ENCODE results near the gene SUN5.

The SUN5 gene

DNA sequence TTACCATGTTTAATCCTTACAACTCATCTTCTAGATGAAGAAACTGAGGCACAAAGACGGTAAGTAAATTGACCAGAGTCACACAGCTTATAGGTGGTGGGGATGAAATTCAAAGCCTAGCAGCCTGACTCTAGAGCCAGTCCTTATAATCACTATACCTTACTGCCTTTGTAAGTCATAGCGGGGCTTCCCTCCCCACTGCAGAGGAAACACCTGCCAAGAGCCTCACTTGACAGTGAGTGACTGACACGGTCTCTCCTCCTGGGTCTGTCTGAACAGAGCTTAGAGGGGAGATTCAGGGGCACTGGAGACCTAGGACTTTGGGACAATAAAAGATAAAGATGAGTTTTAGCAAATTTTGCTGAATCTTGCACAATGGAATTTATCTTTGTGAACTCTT, 12.8 kb downstream of the SUN5 start:
- DNase-seq = no peak

DNA sequence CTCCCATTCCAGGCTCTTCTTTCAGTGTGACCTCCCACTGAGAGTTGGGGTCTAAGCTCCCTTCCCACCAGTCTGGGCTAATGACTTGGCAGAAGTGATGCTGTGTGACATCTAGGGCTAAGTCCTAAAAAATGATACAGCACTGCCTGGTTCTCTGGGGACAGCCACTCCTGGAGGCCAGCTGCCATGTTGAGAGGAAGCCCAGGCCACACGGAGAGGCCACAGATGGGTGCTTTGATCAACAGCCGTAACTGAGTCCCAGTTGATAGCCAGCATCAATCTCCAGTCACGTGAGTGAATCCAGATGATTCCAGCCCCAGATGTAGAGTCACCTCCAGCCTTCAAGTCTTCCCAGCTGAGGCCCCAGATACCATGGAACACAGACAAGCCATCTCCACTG, 13.8 kb downstream of the SUN5 start:
- no peak for DNase-seq

DNA sequence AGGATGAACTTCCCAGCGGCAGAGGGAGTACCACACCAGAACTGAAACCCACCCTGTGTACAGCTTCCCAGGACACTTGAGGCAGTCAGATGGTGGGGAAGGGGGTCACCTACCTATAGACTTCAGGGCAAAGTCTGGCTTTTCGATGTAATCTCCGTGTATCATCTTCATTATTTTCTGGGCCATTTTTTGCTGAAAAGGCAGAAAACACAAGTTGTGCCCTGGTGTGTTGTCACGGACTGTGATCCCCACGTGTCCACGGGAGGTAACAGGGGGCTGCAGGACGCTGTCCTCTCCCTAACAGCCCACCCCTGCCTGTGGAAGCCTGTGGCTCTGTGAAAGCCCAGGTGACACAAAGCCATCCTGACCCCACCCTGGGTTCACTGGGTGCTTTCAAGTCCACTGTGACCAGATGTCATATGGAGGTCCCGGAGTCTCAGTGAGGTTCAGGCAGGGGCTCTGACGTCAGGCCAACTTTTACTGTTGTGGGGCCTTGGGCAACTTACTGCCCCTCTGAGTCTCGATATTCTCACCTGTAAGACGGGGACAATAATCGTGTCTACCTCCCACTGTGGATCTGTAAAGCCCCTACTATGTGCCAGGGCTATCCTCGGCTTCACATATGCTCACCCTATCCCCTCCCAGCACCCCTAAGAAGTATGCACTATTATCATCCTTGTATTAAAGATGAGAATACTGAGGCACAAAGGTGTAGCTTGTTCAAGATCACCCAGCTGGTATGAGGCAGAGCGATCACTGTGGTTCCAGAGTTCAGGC, 14.5 kb downstream of the SUN5 start:
- no peak for DNase-seq

DNA sequence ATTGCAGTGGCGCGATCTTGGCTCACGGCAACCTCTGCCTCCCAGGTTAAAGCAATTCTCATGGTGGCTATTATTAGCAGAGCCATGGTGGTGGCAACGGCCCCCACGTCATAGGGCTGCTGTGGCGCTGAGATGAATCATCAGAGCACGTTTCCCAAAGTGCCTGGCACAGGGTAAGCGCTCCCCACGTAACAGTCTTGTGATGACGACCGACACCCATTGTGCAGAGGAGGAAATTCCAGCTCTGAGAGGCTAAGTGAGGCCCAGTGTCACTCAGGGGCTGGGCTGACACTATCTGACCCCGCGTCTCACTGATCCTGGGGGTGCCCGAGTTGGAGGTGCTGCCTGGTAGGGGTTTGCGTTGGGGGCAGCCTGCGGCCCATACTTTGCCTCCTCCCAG, 16.2 kb downstream of the SUN5 start:
- no peak for DNase-seq

- DNase-seq = no peak
Observed at GRCh38 chr20:32987044-32987825, 17.0 kb downstream of the SUN5 start.

DNA sequence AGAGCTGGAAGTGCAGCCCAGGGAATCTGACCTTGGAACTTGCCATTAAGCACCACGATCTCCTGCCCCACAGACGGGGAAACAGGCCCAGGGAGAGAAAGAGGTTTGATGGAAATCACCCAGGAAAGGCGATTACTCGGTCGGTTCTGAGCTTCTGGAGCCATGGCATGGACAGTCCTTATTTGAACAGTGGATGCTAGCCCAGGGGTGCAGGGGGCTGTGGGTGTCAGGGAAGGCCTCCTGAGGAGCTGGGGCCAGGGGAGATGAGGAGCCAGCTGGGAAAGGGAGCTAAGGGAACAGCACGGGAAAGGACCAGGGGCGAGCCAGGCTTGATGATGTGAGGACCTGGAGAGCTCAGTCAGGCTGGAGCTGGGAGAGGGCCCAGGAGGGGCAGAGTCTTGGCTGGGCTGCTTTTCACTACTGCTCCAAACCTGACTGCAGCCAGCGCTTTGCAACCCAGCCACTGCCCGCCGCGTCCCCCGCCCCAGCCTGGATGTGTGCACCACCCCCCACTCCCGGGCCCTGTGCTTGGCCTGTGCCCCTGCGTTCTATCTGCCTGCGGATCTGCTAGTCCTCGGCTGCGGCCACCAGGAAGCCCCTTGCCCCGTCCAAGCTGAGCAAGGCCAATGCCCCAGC, 17.8 kb downstream of the SUN5 start:
- DNase-seq = no peak

DNA sequence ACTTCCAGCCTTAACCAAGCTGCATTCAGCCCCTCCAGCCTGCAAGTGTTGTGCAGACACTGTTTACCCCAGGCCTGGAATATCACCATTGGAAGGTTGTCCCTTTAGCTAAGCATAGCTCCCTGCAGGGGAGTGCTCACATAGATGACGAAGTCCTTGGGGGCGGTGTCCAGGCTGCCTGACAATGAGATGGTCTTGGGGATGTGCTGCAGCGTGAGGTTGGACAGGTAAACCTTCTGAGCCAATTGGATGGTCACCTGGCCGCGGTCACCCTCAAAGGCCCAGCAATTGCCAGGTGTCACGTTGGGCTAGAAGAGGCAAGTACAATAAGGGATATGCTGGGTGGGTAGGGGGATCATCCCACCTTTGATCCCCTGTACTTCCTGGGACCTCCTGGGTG, 18.6 kb downstream of the SUN5 start:
- no peak for DNase-seq

DNA sequence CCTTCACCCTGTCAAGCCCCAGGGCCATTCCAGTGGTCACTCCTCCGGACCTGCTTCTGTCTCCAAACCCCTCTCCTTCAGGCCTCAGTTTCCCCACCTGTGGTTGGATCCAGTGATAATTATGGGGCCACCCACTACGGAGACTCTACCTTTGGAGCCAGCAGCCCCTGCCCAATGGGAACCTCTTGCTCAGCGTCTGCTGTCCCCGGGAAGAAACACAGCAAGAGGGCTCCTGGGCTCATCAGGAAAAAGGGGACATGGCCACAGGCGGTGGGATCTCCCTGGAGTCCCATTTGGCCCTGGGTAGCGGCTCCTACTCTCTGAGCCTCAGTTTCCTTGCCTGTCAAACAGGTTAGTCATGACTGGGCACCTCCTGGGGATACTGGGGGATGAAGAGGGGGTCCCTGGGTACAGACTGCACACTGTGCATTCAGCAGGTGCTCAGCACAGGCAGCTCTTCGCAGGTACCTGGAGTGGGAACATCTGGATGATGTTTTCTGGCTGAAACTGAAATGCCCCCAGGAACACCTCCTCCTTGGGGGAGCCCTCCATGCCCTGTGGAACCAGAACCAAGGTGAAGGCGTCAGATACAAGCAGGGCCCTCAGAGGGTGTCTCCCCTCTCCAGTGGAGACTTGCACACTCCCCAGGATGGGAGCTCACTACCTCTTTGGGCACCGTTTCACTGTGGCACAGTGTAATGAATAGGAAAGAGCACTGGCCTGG, 19.4 kb downstream of the SUN5 start:
- DNase-seq = no peak

DNA sequence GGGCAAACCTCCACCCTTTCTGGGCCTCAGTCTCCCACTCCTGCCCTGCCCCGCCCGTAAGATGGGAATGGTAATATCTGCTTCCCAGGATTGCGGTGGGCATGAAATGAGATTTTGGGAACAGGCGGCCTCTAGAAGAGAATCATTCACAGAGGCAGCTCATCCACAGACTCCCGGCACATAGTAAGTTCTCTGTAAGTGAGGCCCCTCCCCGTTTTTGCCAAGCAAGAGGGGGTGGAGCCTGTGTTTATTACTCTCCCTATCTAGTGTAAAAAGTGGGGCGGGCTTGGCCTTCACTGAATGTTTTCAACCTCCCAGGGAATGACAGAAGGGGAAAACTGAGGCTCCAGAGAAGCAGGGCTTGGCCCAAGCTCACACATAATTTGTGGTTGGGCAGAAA, 20.0 kb downstream of the SUN5 start:
- DNase-seq = no peak

DNA sequence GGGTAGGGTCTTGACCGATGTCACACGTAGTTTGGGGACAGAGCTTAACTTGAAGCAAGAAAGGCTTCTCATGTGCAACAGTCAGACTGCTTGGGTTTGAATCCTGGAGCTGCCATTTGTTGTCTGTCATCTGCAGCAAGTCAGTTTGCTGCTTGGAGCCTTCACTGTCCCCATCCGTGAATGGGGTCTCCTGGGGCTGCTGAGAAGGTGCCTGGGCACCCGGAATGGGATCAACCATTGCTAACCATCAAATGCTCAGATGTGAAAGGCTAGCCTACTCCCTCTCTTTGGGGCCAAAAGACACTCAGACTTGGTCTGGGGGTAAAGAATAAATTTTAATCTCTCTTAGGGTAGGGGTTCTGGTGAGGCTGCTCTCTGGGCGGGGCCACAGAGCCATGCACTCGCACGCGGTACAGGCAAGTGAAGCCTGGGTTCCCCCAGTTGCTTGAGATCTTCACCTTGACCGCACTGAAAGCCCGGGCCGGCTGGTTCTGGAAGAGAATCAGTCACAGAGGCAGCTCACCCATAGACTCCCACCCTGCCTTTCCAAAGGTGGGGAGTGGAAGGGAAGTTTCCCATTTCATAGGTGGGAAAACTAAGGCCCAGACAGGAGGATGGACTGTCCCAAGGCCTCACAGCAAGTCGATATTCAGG, 20.6 kb downstream of the SUN5 start:
- no peak for DNase-seq

DNA sequence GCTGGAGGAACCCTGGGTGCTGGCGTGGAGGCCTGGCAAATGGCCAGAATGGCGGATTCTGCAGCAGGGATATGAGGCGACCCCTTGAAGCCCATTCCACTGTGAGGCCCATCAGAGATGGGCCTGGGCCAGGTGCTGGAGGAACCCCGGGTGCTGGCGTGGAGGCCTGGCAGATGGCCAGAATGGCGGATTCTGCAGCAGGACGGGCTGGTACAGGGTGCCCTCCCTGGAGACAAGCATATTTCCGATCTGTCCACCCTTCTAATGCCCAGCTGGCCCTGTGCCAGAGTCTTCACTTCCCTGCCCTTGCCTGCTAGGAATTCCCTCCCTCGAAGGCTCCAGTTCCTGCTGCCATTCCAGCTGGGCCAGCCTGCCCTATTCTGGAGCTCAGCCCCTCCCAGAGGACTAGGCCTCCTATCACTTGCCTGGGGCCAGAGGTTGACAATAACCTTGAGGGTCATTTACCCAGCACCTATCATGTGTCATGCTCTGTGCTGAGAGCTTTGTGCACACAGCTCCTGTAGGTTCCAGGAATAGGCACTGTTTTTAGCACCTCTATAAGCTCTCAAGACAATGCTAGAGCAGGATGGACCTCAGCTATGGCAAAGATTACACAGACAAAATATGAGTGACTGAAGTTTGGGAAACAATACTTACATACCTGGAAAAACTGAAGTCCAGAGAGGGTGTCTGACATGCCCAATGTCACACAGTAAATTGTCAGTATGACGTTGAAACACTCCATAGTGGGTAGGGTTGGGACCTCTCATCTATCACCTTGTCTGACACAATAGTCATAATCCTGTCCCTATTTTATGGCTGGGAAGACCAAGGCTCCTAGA, 21.4 kb downstream of the SUN5 start:
- DNase-seq = no peak

GRCh38 chr20:32980990-32981389, 23.2 kb downstream of the SUN5 start:
- DNase-seq = no peak

DNA sequence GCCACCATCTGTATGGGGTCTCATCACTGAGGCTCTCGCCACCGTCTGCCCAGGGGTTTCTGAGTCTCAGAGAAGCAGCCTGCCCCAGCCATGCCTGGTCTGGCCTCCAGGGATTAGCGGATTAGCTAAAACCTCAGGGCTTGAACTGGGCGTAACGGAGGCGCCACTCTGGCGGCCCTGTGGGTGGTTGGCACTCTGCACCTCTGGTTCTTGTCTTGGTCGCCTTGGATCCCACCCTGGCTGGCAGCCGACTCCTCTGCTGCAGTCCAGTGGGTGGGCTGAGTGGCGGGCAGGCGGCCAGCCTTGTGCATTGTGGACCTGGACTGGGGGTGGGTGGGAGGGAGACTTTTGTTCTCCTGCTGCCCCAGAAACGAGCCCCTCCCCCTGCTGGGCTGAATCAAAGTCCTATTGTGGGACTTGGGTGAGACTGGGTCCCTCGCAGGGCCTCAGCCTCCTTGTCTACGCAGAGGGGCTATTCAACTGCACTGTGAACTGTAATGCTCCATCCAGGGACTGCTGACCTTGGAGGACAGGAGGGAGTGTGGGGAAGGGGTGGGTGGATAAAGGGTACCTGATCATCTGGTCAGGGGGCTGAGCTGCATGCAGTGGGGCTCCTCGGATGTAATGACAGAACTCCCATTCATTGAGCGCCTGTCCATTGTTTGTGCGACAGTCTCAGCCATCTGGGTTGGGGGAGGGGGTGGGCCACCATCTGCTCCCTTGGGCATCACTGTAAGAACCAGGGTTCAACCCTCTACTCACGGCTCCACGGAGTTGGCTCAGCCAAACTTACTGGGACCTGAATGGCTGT, 23.9 kb downstream of the SUN5 start:
- no peak for DNase-seq

- no peak for DNase-seq
Observed at GRCh38 chr20:32979201-32979998, 24.8 kb downstream of the SUN5 start.

GRCh38 chr20:32978009-32978335, 26.3 kb downstream of the SUN5 start:
- DNase-seq = no peak

DNA sequence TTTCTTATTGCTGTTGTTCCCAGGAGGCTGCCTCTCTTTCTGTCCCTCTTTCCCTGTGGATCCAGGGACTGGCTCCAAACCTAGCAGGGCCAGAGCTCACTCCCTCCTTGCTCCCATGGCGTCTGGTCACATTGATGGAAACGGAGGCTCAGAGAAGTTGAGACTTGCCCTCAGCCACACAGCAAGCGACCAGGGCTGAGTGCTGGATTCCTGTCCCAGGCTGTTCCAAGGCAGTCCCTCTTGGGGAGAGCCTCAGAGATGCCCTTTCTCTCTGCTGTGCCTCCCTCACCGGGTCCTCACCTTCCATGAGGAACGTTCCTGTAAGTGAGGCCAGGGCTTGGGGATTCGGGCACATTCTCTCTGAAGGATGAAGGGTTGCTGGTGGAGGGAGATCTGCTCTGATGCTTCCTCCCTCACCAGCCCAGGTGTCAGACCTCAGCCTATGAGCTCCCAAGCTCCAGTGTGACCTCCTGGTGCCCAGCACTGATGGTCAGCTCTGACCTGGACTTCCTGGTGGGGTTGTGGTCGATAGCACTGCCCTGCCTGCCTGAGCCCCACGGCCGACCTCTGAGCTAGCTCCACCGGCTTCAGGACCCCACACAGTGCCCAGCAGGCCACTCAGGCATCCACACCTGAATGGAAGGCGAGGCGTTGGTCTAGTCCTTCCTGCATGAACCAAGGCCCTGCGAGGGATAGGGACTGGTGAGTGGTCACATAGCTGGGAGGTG, 26.8 kb downstream of the SUN5 start:
- no peak for DNase-seq

- no peak for DNase-seq
Observed at GRCh38 chr20:32976746-32977145, 27.5 kb downstream of the SUN5 start.

- no peak for DNase-seq
Observed at GRCh38 chr20:32975698-32976674, 28.2 kb downstream of the SUN5 start.
